Gastroesophageal sphincter (tissue), 3 donors: Measurements from ENCODE around the gene ARMC7.

Source experiments
- CTCF ChIP-seq, 4 experiments: fragments of 200-600 bp in 2 of 4; fragments of 450-650 bp in 2 of 4; sonication (generic) in 1 of 4; IDR thresholded peaks; one replicate each; pipeline ENCODE4 v1.5.1; 2017 to 2019; ENCODE audit warnings: antibody characterized with exemption in 4 of 4, mild to moderate bottlenecking in 2 of 4, moderate library complexity in 2 of 4
- POLR2A ChIP-seq, 2 donors: fragments of 450-650 bp; IDR thresholded peaks; one replicate each; pipeline ENCODE4 v1.6.1; 2017; ENCODE audit warnings: antibody characterized with exemption in 2 of 2, mild to moderate bottlenecking in 2 of 2, moderate library complexity in 1 of 2
- POLR2AphosphoS5 ChIP-seq: sonication (generic); formaldehyde crosslinking; IDR thresholded peaks from one replicate; pipeline ENCODE4 v1.6.1; 2017; ENCODE audit warnings: antibody characterized with exemption

- TF ChIP-seq CTCF (IDR thresholded peaks at IDR 0.05) (no peak), POLR2A (IDR thresholded peaks at IDR 0.05) (no peak), POLR2AphosphoS5 (no peak)
These were observed 7.0 kb downstream of the ARMC7 start for GRCh38 chr17:75116737-75117136.
